GM04503 (cell line): ENCODE measurements around the gene SMIM1.
"Not testable (repeated sequence)": the region's sequence is repeated elsewhere in the genome, so short reads cannot be mapped to it uniquely, and the experiment has no call there.

Experiments used
- DNase-seq: peaks from one replicate; pipeline ENCODE4 v3.0.0-alpha.2; 2012; ENCODE audit warnings: low read depth

Gene SMIM1

GRCh38 chr1:3772715-3773571, at the start of gene SMIM1:
Gene SMIM1 (plus strand): TSS chr1:3772749. CDS start chr1:3775374, 2,625 bp downstream.
- no peak for DNase-seq

GRCh38 chr1:3722846-3723245, 49.7 kb upstream of the SMIM1 start:
- no peak for DNase-seq

- not testable (repeated sequence) for DNase-seq
Measured at GRCh38 chr1:3724416-3725030, 48.0 kb upstream of the SMIM1 start.

DNA sequence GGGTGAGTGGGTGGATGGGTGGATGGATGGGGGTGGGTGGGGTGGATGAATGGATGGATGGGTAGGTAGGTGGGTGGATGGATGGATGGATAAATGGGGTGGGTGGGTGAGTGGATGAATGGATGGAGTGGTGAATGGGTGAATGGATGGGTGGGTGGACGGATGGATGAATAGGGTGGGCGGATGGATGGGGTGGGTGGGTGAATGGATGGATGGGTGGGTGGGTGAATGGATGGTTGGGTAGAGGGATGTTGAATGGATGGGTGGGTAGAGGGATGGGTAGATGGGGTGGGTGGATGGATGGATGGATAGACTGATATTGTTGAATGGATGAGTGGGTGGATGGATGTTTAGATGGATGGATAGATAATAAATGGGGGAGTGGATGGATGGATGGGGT, 47.2 kb upstream of the SMIM1 start:
- no peak for DNase-seq

- DNase-seq: no peak
Measured at GRCh38 chr1:3727042-3727824, 45.3 kb upstream of the SMIM1 start.

- no peak for DNase-seq
Measured at GRCh38 chr1:3727825-3728776, 44.4 kb upstream of the SMIM1 start.

DNA sequence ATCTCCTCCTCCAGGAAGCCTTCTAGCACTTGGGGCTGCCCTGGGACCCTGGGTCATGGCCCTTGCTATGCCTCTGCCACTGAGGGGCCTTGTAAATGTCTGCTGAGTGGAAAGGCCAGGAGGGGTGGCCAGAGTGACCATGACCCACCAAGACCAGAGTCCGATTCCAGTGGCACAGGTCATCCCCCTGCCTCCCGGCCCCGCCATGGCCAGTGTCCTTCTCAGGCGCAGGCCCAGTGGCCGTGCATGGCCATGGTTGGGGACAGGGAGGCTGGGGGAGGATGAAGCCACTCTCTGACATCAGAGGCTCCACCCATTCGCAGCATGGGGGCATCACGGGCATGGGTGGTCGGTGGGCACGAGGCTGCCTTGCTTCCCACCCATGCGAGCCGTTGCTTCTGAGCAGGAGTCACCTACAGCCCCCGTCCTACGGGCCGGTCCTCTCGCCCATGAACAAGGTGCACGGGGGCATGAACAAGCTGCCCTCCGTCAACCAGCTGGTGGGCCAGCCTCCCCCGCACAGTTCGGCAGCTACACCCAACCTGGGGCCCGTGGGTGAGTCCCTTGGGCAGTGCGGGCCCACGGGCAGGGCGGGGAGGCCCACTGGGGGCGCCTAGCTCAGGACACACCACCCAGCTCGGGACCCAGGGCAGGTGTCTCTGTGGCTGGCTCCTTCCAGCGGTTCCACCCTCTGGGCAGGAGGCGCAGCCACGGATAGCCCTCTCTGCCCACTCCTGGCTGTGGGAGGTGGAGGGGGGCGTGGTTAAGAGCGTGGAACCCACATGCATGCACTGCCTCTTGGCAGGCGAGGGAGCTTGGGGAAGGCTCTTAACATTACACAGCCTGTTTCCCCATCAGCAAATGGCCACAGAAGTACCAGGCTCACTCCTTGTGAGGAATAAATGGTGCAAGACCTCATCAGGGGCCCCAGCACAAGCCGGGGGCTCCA, 42.7 kb upstream of the SMIM1 start:
- DNase-seq: no peak

- DNase-seq: no peak
Measured at GRCh38 chr1:3730543-3731247, 41.9 kb upstream of the SMIM1 start.

DNA sequence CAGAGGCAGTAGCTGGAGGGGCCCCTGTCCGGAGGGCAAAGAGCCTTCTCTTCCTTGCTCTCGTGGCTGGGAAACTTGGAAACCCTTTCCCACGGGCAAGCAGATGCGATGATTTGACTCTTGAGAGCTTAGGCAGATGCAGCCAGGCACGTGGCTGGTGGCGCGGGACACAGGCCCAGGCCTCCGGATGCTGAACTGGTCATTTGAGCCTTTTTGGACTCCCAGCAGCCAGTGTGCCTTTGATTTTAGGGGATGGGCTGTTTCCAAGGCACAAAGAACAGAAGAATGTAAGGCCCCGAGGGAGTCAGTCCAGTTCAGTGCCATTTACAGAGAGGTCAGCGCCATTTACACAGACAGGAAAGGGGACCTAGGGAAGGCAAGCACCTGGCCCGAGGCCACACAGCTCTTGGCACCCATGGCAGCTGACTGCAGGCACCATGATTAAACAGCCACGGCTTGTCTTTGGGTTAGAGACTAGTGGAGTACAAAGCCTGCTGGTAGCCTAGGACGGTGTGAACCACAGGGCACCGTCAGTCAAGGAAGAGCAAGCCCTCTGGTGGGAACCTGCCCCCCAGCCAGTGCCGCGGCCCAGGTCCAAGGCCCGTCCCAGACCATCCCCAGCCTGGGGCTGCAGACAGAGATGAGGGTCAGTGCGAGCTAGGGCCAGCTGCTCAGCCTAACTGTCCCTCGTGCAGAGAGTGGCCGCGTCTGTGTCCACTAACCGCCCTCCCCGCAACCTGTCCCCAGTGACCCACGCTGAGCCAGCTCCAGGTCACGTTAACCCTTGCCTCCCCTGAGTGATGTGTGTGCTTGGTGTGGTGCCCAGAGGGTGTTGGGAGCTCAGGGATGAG, 40.7 kb upstream of the SMIM1 start:
- no peak for DNase-seq

DNA sequence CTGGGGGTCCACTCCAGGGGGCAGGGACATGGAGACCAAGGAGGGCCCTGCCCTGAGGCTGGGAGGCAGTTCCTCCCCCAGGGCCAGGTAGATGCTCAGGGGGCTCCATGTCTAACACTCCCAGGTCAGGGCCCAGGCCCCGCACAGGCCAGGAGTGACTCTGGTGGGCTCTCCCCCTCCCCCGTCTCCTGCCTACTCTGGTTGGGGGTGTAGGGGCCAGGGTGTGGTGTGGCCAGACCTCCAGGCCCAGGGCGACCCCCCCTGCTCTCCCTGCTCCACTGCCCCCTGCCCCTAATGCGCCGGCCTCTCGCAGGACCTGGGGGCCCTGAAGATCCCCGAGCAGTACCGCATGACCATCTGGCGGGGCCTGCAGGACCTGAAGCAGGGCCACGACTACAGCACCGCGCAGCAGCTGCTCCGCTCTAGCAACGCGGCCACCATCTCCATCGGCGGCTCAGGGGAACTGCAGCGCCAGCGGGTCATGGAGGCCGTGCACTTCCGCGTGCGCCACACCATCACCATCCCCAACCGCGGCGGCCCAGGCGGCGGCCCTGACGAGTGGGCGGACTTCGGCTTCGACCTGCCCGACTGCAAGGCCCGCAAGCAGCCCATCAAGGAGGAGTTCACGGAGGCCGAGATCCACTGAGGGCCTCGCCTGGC, 40.0 kb upstream of the SMIM1 start:
- no peak for DNase-seq

DNA sequence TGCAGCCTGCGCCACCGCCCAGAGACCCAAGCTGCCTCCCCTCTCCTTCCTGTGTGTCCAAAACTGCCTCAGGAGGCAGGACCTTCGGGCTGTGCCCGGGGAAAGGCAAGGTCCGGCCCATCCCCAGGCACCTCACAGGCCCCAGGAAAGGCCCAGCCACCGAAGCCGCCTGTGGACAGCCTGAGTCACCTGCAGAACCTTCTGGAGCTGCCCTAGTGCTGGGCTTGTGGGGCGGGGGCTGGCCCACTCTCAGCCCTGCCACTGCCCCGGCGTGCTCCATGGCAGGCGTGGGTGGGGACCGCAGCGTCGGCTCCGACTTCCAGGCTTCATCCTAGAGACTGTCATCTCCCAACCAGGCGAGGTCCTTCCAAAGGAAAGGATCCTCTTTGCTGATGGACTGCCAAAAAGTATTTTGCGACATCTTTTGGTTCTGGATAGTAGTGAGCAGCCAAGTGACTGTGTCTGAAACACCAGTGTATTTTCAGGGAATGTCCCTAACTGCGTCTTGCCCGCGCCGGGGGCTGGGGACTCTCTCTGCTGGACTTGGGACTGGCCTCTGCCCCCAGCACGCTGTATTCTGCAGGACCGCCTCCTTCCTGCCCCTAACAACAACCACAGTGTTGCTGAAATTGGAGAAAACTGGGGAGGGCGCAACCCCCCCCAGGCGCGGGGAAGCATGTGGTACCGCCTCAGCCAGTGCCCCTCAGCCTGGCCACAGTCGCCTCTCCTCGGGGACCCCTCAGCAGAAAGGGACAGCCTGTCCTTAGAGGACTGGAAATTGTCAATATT, 39.3 kb upstream of the SMIM1 start:
- DNase-seq: no peak

DNA sequence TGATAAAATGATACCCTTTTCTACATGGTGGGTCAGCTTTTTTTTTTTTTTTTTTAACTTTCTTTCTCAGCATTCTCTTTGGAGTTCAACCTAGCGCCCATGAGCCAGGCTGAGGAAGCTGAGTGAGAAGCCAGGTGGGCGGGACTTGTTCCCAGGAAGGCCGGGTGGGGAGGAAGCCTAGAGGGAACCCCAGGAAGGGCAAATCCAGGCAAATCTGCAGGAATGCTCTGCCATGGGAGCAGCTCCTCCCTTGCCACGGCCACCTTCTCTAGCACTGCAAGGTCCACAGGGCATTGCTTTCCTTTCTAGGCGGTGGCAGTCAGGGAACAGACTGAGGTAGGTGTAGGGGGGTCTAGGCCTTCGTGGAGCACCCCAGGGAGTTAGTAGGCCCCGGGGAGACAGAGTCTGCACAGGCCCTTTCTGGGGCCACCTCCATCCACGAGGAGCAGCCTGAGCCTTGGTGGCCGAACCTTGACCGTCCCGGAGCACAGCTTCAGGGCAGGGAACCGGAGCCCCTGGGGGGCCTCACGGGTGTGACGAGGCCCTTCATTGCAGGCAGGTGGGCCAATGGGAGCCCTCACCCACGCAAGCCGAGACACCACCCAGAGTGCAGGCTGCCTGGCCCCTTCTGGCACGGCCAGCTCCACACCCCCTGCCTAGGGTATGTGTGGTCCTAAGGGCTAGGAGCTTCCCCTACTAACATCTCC, 38.5 kb upstream of the SMIM1 start:
- no peak for DNase-seq

DNA sequence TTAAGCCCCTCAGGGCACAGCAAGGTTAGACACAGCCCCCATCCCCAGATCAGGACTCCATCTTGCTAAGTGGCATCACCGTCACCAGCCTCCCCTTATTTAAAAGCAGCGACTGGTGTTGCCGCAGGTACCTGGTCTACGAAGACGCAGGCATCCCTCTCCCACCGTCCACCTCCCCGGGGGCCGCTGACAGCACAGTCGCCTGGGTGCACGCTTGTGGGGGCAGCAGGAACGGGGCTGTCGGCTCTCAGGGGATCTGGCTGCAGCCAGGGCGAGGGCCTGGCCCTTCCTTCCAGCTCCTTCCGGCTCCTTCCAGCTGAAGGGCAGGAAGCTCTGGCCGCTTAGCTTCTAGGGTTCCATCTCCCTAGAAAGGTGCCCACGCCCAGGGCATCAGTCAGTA, 37.9 kb upstream of the SMIM1 start:
- DNase-seq: no peak

- DNase-seq: no peak
Measured at GRCh38 chr1:3735027-3735681, 37.4 kb upstream of the SMIM1 start.

DNA sequence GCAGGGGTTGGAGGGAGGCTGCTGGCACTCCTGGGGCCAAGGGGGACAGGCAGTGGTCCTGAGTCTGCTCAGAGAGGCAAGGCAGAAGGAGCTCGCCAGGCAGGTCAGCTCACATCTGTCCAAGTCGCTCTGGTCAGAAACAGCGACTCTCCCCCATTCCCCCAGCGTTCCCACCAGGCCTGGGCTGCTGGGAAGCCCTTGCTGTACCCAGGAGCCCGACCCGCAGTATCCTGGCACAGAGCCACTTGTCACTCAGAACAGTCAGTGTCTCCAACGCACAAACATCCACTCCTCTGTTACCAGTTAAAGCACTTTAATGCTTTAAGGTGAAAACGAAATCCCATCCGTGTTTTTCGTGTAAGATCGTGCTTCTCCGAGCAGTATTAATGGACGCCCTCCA, 36.9 kb upstream of the SMIM1 start:
- no peak for DNase-seq

DNA sequence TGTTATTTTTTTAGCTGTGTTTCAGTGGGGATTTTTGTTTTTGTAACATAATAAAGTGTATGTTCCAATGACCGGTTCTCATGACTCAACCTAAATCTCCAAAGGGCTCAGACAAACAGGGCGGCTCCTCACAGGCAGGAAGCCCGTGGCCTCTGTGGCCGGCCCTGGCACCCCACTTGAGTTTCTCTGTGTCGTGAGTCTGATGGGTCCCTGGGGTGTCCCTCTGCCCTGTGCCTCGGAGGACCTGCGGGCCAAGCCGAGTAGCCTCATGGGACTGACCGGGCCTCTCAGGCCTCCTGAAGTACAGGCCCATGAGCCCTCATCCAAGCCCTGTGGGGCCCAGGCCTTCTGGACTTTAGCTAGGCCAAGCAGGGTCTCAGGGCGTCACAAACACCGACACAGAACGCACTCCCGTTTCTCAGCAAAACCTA, 36.4 kb upstream of the SMIM1 start:
- DNase-seq: no peak
